ENCODE measurements around the gene TMEM213.

Gene TMEM213

GRCh38 chr7:138813945-138814344, 16.2 kb downstream of the TMEM213 start:
- Histone ChIP-seq H3K36me3 (ENCODE audit: control insufficient read depth, insufficient read depth, low read length) (no peaks in the 10 kb centered on the region), H3K4me3 (replicated peaks; ENCODE audit: low read depth, low read length) (no peak overlapping the region), H3K27me3 (replicated peaks; ENCODE audit: control insufficient read depth, insufficient read depth, low read length) (no peaks in the 10 kb centered on the region)
- no peak for DNase-seq (ENCODE audit: extremely low read depth, insufficient read length)
- TF ChIP-seq CTCF (IDR thresholded peaks at IDR 0.05; ENCODE audit: insufficient read depth, low read length, poor library complexity, severe bottlenecking) = no peak

GRCh38 chr7:138814816-138815332, 17.1 kb downstream of the TMEM213 start:
- no peak for DNase-seq (ENCODE audit: extremely low read depth, insufficient read length)
- no peaks in the 10 kb centered on the region for H3K36me3 ChIP-seq (ENCODE audit: control insufficient read depth, insufficient read depth, low read length)
- no peak overlapping the region for H3K4me3 ChIP-seq (replicated peaks; ENCODE audit: low read depth, low read length)
- no peak for TF ChIP-seq CTCF (IDR thresholded peaks at IDR 0.05; ENCODE audit: insufficient read depth, low read length, poor library complexity, severe bottlenecking)
- H3K27me3 ChIP-seq (replicated peaks; ENCODE audit: control insufficient read depth, insufficient read depth, low read length) = no peaks in the 10 kb centered on the region

DNA sequence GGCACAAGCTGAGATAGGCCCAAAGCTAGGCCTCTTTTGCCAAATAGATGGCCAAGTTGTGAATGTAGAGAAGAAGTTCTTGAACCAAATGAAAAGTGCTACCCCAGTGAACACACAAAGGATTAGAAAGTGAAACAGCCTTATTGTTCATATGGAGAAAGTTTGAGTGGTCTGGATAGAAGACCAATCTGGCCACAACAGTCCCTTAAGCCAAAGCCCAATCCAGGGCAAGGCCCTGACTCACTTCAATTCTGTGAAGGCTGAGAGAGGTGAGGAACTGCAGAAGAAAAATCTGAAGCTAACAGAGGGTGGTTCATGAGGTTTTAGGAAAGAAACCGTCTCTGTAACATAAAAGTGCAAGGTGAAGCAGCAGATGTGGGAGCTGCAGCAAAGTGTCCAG, 18.9 kb downstream of the TMEM213 start:
- no peak for DNase-seq (ENCODE audit: extremely low read depth, insufficient read length)
- Histone ChIP-seq H3K27me3 (replicated peaks; ENCODE audit: control insufficient read depth, insufficient read depth, low read length) (no peaks in the 10 kb centered on the region), H3K4me3 (replicated peaks; ENCODE audit: low read depth, low read length) (no peak overlapping the region), H3K36me3 (ENCODE audit: control insufficient read depth, insufficient read depth, low read length) (no peaks in the 10 kb centered on the region)
- TF ChIP-seq CTCF (IDR thresholded peaks at IDR 0.05; ENCODE audit: insufficient read depth, low read length, poor library complexity, severe bottlenecking) = no peak

DNA sequence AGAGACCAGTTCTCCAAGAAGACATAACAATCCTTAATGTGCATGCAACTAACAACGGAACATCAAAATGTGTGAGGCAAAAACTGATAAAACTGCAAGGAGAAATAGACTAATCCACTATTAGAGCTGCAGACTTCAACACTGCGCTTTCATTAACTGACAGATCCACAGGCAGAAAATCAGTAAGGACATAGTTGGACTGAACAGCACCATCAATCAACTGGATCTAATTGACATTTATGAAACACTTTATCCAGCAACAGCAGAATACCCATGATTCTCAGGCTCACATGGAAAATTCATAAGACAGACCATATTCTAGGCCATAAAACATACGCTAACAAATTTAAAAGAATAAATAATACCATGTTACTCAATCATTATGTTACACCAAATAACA, 21.8 kb downstream of the TMEM213 start:
- no peak overlapping the region for H3K4me3 ChIP-seq (replicated peaks; ENCODE audit: low read depth, low read length)
- no peaks in the 10 kb centered on the region for H3K36me3 ChIP-seq (ENCODE audit: control insufficient read depth, insufficient read depth, low read length)
- TF ChIP-seq CTCF (IDR thresholded peaks at IDR 0.05; ENCODE audit: insufficient read depth, low read length, poor library complexity, severe bottlenecking) = no peak
- no peaks in the 10 kb centered on the region for H3K27me3 ChIP-seq (replicated peaks; ENCODE audit: control insufficient read depth, insufficient read depth, low read length)
- DNase-seq (ENCODE audit: extremely low read depth, insufficient read length) = no peak

DNA sequence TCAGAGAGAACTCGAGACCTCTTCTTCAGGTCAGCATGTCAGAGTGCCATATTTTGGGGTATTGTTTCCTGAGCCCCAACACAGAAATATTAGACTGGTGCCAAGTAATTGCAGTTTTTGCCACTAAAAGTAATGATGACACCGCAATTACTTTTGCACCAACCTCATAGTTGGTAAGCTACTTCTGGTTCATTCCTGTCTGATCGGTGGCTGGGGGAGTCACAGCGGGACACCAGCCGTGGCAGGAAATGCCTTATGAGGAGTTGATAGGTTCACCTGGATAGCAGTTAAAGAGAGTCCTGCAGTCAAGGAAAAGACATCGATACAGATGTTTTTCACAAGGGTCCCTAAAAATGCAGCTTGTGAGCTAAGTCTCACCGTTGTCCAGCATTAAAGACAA, 24.1 kb downstream of the TMEM213 start:
- Histone ChIP-seq H3K27me3 (replicated peaks; ENCODE audit: control insufficient read depth, insufficient read depth, low read length) (no peaks in the 10 kb centered on the region), H3K36me3 (ENCODE audit: control insufficient read depth, insufficient read depth, low read length) (no peaks in the 10 kb centered on the region), H3K4me3 (replicated peaks; ENCODE audit: low read depth, low read length) (no peak overlapping the region)
- no peak for TF ChIP-seq CTCF (IDR thresholded peaks at IDR 0.05; ENCODE audit: insufficient read depth, low read length, poor library complexity, severe bottlenecking)
- no peak for DNase-seq (ENCODE audit: extremely low read depth, insufficient read length)

Measured in GM06990 (cell line).